GM12878 (cell line): ENCODE data around the gene NRP1. TPM values are rescaled to one million over a fixed set of nuclear protein-coding genes. Genes with fewer than 3 reads are reported as not detected.

Source experiments
- ATAC-seq: fragments of 200-7000 bp; cut with Tn5 transposase; 3 replicates; pipeline ENCODE4 v1.9.1; 2020; ENCODE audit warnings: mild to moderate bottlenecking, moderate library complexity
- BruUV-seq: library from RNA; stranded (reverse); fragments of 400-500 nt; replicated peaks from 2 replicates; lab custom pipeline; 2021; lab: Mats Ljungman, UMichigan
- CTCF ChIA-PET: fragments of 300-600 bp; sonication (Branson Sonifier 250); formaldehyde crosslinking; extraction: SDS; loops from one replicate; lab custom pipeline; 2021; ENCODE audit warnings: inconsistent platforms; lab: Yijun Ruan, JAX
- POLR2A ChIA-PET: fragments of 350-600 bp; formaldehyde crosslinking; extraction: SDS; loops from one replicate; lab custom pipeline; 2021; ENCODE audit warnings: inconsistent platforms; lab: Charles Lee
- RAD21 ChIA-PET: fragments of 300-600 bp; sonication (Branson Sonifier 250); formaldehyde crosslinking; loops from one replicate; lab custom pipeline; 2023; ENCODE audit warnings: antibody characterized with exemption; ENCODE audit not compliant: unreplicated experiment; lab: Charles Lee
- SMC1A ChIA-PET: fragments of 300-600 bp; sonication (Branson Sonifier 250); formaldehyde crosslinking; loops from one replicate; lab custom pipeline; 2023; ENCODE audit not compliant: unreplicated experiment, uncharacterized antibody; lab: Charles Lee
- DNase-seq: peaks from one replicate; pipeline ENCODE4 v3.0.0-alpha.2; 2011; ENCODE audit warnings: low read depth, low spot score
- FAIRE-seq: peaks from 3 replicates; lab custom pipeline; 2011; peaks lifted over from hg19 to GRCh38; lab: Jason Lieb, UNC
- H2AFZ ChIP-seq: 2 replicates; pipeline ENCODE4 v1.6.0; 2011; ENCODE audit warnings: low read depth, low read length, control low read depth; ENCODE audit not compliant: control insufficient read depth
- H3K27ac ChIP-seq: 2 replicates; pipeline ENCODE4 v1.5.1; 2011; ENCODE audit warnings: control low read depth; ENCODE audit not compliant: control insufficient read depth, insufficient read depth
- H3K27me3 ChIP-seq, 2 experiments: replicated peaks in 1 of 2; 2 replicates each; pipeline versions ENCODE4 v1.6.0 to v1.6.1; 2011; ENCODE audit warnings: low read length in 1 of 2; ENCODE audit not compliant: control insufficient read depth in 2 of 2, insufficient read depth in 2 of 2
- H3K36me3 ChIP-seq, 2 experiments: 2 replicates each; pipeline ENCODE4 v1.5.1; 2011; ENCODE audit warnings: low read length in 1 of 2; ENCODE audit not compliant: control insufficient read depth in 2 of 2, insufficient read depth in 2 of 2
- H3K4me1 ChIP-seq: 2 replicates; pipeline ENCODE4 v1.6.1; 2011; ENCODE audit warnings: mild to moderate bottlenecking, low read length, moderate library complexity, mixed read lengths; ENCODE audit not compliant: control insufficient read depth, insufficient read depth
- H3K4me2 ChIP-seq: 2 replicates; pipeline ENCODE4 v1.6.0; 2011; ENCODE audit warnings: control low read depth; ENCODE audit not compliant: control insufficient read depth, insufficient read depth
- H3K4me3 ChIP-seq: fragments of 200-600 bp; sonication (generic); 2 replicates; pipeline ENCODE4 v1.5.1; 2016
- H3K79me2 ChIP-seq: 2 replicates; pipeline ENCODE4 v1.6.0; 2011; ENCODE audit warnings: low read length; ENCODE audit not compliant: control insufficient read depth, insufficient read depth
- H3K9ac ChIP-seq: 2 replicates; pipeline ENCODE4 v1.8.0; 2011; ENCODE audit warnings: low read length, control low read depth, mixed read lengths; ENCODE audit not compliant: control insufficient read depth, insufficient read depth
- H3K9me3 ChIP-seq: replicated peaks from 3 replicates; pipeline ENCODE4 v1.5.1; 2011; ENCODE audit warnings: mild to moderate bottlenecking, low read length; ENCODE audit not compliant: control insufficient read depth, insufficient read depth
- H4K20me1 ChIP-seq: 2 replicates; pipeline ENCODE4 v1.6.0; 2011; ENCODE audit not compliant: control insufficient read depth, insufficient read depth
- GABPA ChIP-seq: IDR thresholded peaks from 2 replicates; pipeline ENCODE4 v1.6.1; 2014; ENCODE audit warnings: antibody characterized with exemption, low read depth, mild to moderate bottlenecking, inconsistent platforms
- IRF4 ChIP-seq: IDR thresholded peaks from 2 replicates; pipeline ENCODE4 v1.6.1; 2011; ENCODE audit warnings: low read depth, low read length
- POLR2AphosphoS5 ChIP-seq: IDR thresholded peaks from 2 replicates; pipeline ENCODE4 v1.6.1; 2011; ENCODE audit warnings: mild to moderate bottlenecking, low read length, inconsistent platforms
- WGBS: methylation state at CpG from one replicate; pipeline ENCODE4 v1.1.6; 2016; ENCODE audit warnings: low lambda C conversion rate; ENCODE audit not compliant: insufficient replicate concordance, insufficient coverage; ENCODE audit errors: missing lambda C conversion rate; 5-methylcytosine and 5-hydroxymethylcytosine counted together
- in situ Hi-C: fragments of 300-500 bp; cut with MboI; formaldehyde crosslinking; loops from 9 replicates; pipeline ENCODE4 v1.14.3; 2018; ENCODE audit warnings: mixed read lengths
- intact Hi-C: fragments of 100-400 bp; cut with micrococcal nuclease; formaldehyde crosslinking; loops from one replicate; pipeline ENCODE4 v1.14.2; 2022; ENCODE audit not compliant: unreplicated experiment
- polyA plus RNA-seq, 11 experiments: library from polyadenylated mRNA; depleted of rRNA in 4 of 11; unstranded in 6 of 11; stranded (reverse) in 5 of 11; fragments of >200 nt; fragmentation: Nextera tagmentation in 4 of 11; fragmentation: Illumina TruSeq in 1 of 11; extraction: Ambion mirVana in 4 of 11; extraction: Trizol in 1 of 11; gene quantifications; 1 replicate in 1 of 11; 2 replicates in 10 of 11; pipeline versions ENCODE4 v1.2.1 to v1.2.3, GENCODE V29; 2011 to 2016; ENCODE audit warnings: inconsistent platforms in 2 of 11, missing spikeins in 2 of 11, low read depth in 1 of 11
- total RNA-seq, 4 experiments: library from RNA; depleted of rRNA in 3 of 4; stranded (reverse); fragments of >200 nt in 3 of 4; fragmentation: Illumina TruSeq in 1 of 4; extraction: Trizol in 1 of 4; gene quantifications; 2 replicates each; pipeline versions ENCODE4 v1.2.1 to v1.2.3, GENCODE V29; 2013 to 2021

Gene NRP1
- total and polyA plus RNA-seq, 10 of the 15 experiments (the other 5 are each of a cell fraction or from before 2014, with no cell fraction given), result 0.11 to 12.1 (median 0.52) TPM

- CTCF ChIA-PET, result interaction anchor here (1.4 kb wide), 1 partner anchor 93 kb away, joined by 5 read pairs; no protein-coding TSS in a partner anchor
- no peak for TF ChIP-seq GABPA
- TF ChIP-seq, all 136 proteins: peak for 0
- Histone ChIP-seq H3K4me2 (no peak overlapping the region), H4K20me1 (no peaks in the 10 kb centered on the region), H2AFZ (no peak overlapping the region), H3K4me1 (no peaks in the 10 kb centered on the region), H3K36me3 (no peaks in the 10 kb centered on the region), H3K27ac (no peak overlapping the region), H3K4me3 (no peak overlapping the region), H3K9me3 (no peaks in the 10 kb centered on the region), H3K27me3 (no peaks in the 10 kb centered on the region), H3K9ac (no peak overlapping the region), H3K79me2 (no peaks in the 10 kb centered on the region)
- ATAC-seq (no peak), FAIRE-seq (no peak), DNase-seq (no peak)
- BruUV-seq, result no TSS peak
- 15% methylated on average over 4 of the region's 4 CpGs for WGBS
- RAD21 ChIA-PET, result no interaction called here
- SMC1A ChIA-PET, result interaction anchor here (1.0 kb wide), 1 partner anchor 93 kb away, joined by 3 read pairs; no protein-coding TSS in a partner anchor
- intact Hi-C loops, result no loop called here
- POLR2A ChIA-PET, result no interaction called here
- in situ Hi-C loops, result no loop called here
These were observed 48.1 kb downstream of the NRP1 start for GRCh38 chr10:33286157-33286934.

GRCh38 chr10:33284945-33285344, 49.5 kb downstream of the NRP1 start:
- no TSS peak for BruUV-seq
- DNase-seq, result no peak

More at GRCh38 chr10:33284945-33285344, 49.5 kb downstream of the NRP1 start:
- intact Hi-C loops (no loop called here), in situ Hi-C loops (no loop called here)
- TF ChIP-seq IRF4 (no peak), POLR2AphosphoS5 (no peak)
- Histone ChIP-seq H3K9me3 (no peaks in the 10 kb centered on the region), H3K4me2 (no peak overlapping the region), H3K27ac (no peak overlapping the region), H3K4me1 (no peaks in the 10 kb centered on the region), H3K36me3 (no peaks in the 10 kb centered on the region), H2AFZ (no peak overlapping the region), H3K4me3 (no peak overlapping the region), H3K9ac (no peak overlapping the region), H3K27me3 (no peaks in the 10 kb centered on the region), H3K79me2 (no peaks in the 10 kb centered on the region), H4K20me1 (no peaks in the 10 kb centered on the region)
- WGBS, result 19% methylated on average over 2 of the region's 2 CpGs
- FAIRE-seq (no peak), ATAC-seq (no peak)
- CTCF ChIA-PET, result no interaction called here
- SMC1A ChIA-PET, result no interaction called here
- POLR2A ChIA-PET, result no interaction called here
- RAD21 ChIA-PET, result interaction anchor here (1.3 kb wide), 1 partner anchor 92 kb away, joined by 5 read pairs; no protein-coding TSS in a partner anchor
